ENCODE measurements around the gene CBL.
"Not testable (repeated sequence)": the region's sequence is repeated elsewhere in the genome, so short reads cannot be mapped to it uniquely, and the experiment has no call there.

CBL gene

DNA sequence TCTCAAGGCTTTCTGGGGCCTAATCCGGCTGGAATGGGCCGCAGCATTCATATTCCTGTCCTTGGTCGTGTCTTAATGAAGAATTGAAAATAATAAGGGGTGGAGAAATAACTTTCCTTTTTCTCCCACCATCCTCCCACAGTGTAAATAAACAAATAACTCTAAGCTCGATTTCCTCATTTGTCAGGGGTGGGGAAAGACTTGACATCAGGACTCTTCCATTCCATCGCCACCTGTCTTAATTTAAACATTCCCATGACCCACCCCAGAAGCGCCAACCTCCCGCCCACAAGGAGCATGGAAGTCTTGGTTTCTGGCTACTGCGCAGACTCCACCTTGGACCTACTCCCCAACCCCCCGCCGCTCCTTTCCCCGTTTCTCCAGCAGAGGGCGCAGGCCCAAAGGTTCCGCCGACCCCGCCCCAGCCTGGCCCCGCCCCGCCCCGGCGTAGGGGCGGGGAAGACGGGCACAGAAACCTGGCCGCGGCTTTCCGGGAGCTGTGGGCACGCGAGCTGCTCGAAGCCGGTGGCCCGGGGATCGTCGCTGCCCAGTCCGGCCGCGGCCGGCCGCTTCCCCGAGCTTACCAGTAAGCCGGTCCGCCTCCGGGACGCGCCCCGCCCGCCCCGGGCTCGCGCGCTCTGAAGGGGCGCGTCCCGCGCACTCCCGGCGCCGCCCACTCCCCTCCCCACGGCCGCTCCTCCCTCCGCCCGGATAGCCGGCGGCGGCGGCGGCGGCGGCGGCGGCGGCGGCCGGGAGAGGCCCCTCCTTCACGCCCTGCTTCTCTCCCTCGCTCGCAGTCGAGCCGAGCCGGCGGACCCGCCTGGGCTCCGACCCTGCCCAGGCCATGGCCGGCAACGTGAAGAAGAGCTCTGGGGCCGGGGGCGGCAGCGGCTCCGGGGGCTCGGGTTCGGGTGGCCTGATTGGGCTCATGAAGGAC lies at the start of gene CBL:
CBL (plus strand) TSS at position 766 of the 937 bp plus-strand sequence; CDS start at position 845, 79 bp downstream.
- Histone ChIP-seq H3K27me3 (ENCODE audit: control insufficient read depth, insufficient read depth, low read length) (no peaks in the 10 kb centered on the region), H3K9ac (ENCODE audit: low read depth, low read length) (peak within 1 kb of the TSS; percentile 81), H3K9me3 (ENCODE audit: control insufficient read depth, insufficient read depth, low read length) (no peaks in the 10 kb centered on the region), H3K36me3 (ENCODE audit: control insufficient read depth, insufficient read depth, low read length) (no peaks in the 10 kb centered on the region), H3K4me3 (ENCODE audit: low read depth, low read length) (peak within 1 kb of the TSS; percentile 73), H3K4me1 (ENCODE audit: control insufficient read depth, insufficient read depth, low read length) (peaks cover 12% of the 10 kb centered on the region)

DNA sequence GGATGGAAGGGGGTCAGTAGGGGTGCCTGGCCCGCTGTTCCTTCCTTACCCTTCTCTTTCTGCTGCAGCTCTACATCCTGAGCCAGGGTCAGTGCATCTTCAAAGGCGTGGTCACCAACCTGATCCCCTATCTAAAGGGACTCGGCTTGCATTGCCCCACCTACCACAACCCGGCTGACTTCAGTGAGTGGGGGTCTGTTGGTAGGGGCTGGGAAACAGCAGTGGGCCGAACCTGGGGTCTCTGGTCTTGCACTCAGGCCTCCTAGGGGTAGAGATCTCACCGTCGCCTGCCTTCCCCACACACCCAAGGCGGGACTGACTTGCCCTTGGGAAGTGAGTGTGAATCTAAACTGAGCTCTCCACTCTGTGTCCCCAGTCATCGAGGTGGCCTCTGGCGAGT lies 49.6 kb upstream of the CBL start:
- Histone ChIP-seq H3K36me3 (ENCODE audit: control insufficient read depth, insufficient read depth, low read length) (peaks cover 3% of the 10 kb centered on the region), H3K9me3 (ENCODE audit: control insufficient read depth, insufficient read depth, low read length) (no peaks in the 10 kb centered on the region), H3K4me1 (ENCODE audit: control insufficient read depth, insufficient read depth, low read length) (no peaks in the 10 kb centered on the region), H3K27me3 (ENCODE audit: control insufficient read depth, insufficient read depth, low read length) (peaks cover 2% of the 10 kb centered on the region), H3K4me3 (ENCODE audit: low read depth, low read length) (no peak overlapping the region), H3K9ac (ENCODE audit: low read depth, low read length) (no peak overlapping the region)

DNA sequence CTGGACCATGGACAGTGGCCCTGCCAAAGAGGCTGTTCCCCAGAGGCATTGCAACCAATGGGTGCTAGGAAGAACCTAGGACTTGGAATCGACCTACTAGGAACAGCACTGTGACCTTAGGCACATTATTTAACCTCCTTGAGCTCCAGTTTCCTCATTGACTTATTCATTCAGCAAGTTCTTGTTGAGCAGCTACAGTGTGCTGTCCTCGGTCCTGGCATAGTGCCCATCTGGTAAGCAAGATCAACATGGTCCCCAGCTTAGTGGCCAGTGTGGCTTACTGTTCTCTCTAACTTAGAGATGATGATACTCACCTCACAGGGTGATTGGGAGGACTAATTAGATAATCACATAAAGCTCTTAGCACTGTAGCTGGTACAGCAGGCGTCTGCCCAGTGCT lies 49.1 kb upstream of the CBL start:
- Histone ChIP-seq H3K27me3 (ENCODE audit: control insufficient read depth, insufficient read depth, low read length) (no peaks in the 10 kb centered on the region), H3K9ac (ENCODE audit: low read depth, low read length) (no peak overlapping the region), H3K9me3 (ENCODE audit: control insufficient read depth, insufficient read depth, low read length) (no peaks in the 10 kb centered on the region), H3K4me3 (ENCODE audit: low read depth, low read length) (no peak overlapping the region), H3K36me3 (ENCODE audit: control insufficient read depth, insufficient read depth, low read length) (peaks cover 3% of the 10 kb centered on the region), H3K4me1 (ENCODE audit: control insufficient read depth, insufficient read depth, low read length) (no peaks in the 10 kb centered on the region)

DNA sequence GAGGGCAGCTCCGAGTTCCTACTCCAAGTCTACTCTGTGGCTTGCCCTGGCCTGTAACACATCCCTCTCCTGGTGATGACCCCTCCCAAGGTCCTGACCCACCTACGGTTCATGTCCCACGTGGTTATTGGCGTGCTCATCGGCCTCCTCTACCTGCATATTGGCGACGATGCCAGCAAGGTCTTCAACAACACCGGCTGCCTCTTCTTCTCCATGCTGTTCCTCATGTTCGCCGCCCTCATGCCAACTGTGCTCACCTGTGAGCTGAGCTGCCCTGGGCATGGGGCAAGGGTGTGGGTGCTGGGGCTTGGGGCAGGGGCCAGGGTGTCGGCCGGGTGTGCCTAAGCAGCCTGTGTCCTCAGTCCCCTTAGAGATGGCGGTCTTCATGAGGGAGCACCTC lies 47.7 kb upstream of the CBL start:
- no peaks in the 10 kb centered on the region for H3K27me3 ChIP-seq (ENCODE audit: control insufficient read depth, insufficient read depth, low read length)

DNA sequence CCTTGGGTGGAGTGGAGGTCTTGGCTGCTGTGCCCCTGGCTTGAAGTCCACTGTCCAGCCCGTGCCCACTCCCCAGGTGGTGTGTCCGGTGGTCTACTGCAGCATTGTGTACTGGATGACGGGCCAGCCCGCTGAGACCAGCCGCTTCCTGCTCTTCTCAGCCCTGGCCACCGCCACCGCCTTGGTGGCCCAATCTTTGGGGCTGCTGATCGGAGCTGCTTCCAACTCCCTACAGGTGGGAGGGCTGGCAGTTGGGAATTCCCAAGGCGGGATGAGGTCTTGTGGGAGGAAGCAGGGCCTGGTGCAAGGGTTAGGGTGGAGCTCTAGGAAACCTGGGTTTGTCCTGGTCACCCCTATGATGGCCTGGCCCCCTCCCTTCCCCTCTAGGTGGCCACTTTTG lies 46.0 kb upstream of the CBL start:
- H3K9ac ChIP-seq (ENCODE audit: low read depth, low read length), result no peak overlapping the region
- H3K4me3 ChIP-seq (ENCODE audit: low read depth, low read length), result no peak overlapping the region
- H3K27me3 ChIP-seq (ENCODE audit: control insufficient read depth, insufficient read depth, low read length), result no peaks in the 10 kb centered on the region
- no peaks in the 10 kb centered on the region for H3K4me1 ChIP-seq (ENCODE audit: control insufficient read depth, insufficient read depth, low read length)
- no peaks in the 10 kb centered on the region for H3K9me3 ChIP-seq (ENCODE audit: control insufficient read depth, insufficient read depth, low read length)
- H3K36me3 ChIP-seq (ENCODE audit: control insufficient read depth, insufficient read depth, low read length), result peaks cover 3% of the 10 kb centered on the region

More for the DNA sequence above, 47.7 kb upstream of the CBL start:
- no peak overlapping the region for H3K9ac ChIP-seq (ENCODE audit: low read depth, low read length)
- H3K4me3 ChIP-seq (ENCODE audit: low read depth, low read length), result no peak overlapping the region
- no peaks in the 10 kb centered on the region for H3K9me3 ChIP-seq (ENCODE audit: control insufficient read depth, insufficient read depth, low read length)
- no peaks in the 10 kb centered on the region for H3K4me1 ChIP-seq (ENCODE audit: control insufficient read depth, insufficient read depth, low read length)
- peaks cover 3% of the 10 kb centered on the region for H3K36me3 ChIP-seq (ENCODE audit: control insufficient read depth, insufficient read depth, low read length)

DNA sequence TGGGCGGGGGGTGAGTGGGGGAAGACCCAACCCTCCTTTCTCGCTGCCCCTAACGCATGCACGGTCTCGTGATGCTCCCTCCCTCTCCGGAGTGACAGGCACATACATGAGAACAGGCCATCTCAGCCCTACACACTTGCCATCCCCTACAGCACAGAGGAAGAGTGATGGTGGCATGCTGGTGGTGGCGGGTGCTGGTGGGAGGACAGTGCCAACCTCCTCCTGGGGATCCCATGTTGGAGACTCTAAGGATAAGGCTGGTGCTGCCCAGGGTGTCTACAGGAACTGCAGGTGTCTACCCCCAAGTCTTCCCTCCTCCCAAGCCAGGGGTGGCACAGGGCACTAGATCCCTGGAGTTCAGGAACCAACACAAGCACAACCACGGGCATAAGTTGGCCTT lies 44.3 kb upstream of the CBL start:
- Histone ChIP-seq H3K36me3 (ENCODE audit: control insufficient read depth, insufficient read depth, low read length) (peaks cover 3% of the 10 kb centered on the region), H3K4me1 (ENCODE audit: control insufficient read depth, insufficient read depth, low read length) (peaks cover 3% of the 10 kb centered on the region), H3K9ac (ENCODE audit: low read depth, low read length) (no peak overlapping the region), H3K27me3 (ENCODE audit: control insufficient read depth, insufficient read depth, low read length) (no peaks in the 10 kb centered on the region), H3K9me3 (ENCODE audit: control insufficient read depth, insufficient read depth, low read length) (no peaks in the 10 kb centered on the region), H3K4me3 (ENCODE audit: low read depth, low read length) (no peak overlapping the region)

- H3K4me1 ChIP-seq (ENCODE audit: control insufficient read depth, insufficient read depth, low read length), result peaks cover 8% of the 10 kb centered on the region
- H3K36me3 ChIP-seq (ENCODE audit: control insufficient read depth, insufficient read depth, low read length), result no peaks in the 10 kb centered on the region
- H3K4me3 ChIP-seq (ENCODE audit: low read depth, low read length), result no peak overlapping the region
- no peak overlapping the region for H3K9ac ChIP-seq (ENCODE audit: low read depth, low read length)
- H3K9me3 ChIP-seq (ENCODE audit: control insufficient read depth, insufficient read depth, low read length), result no peaks in the 10 kb centered on the region
- H3K27me3 ChIP-seq (ENCODE audit: control insufficient read depth, insufficient read depth, low read length), result no peaks in the 10 kb centered on the region
Measured at GRCh38 chr11:119166368-119167076, 39.6 kb upstream of the CBL start.

- not testable (repeated sequence) for H3K9me3 ChIP-seq (ENCODE audit: control insufficient read depth, insufficient read depth, low read length); H3K4me1 ChIP-seq (ENCODE audit: control insufficient read depth, insufficient read depth, low read length); H3K4me3 ChIP-seq (ENCODE audit: low read depth, low read length); H3K9ac ChIP-seq (ENCODE audit: low read depth, low read length); H3K36me3 ChIP-seq (ENCODE audit: control insufficient read depth, insufficient read depth, low read length); H3K27me3 ChIP-seq (ENCODE audit: control insufficient read depth, insufficient read depth, low read length)
Measured at GRCh38 chr11:119167077-119167458, 39.1 kb upstream of the CBL start.

GRCh38 chr11:119167933-119168332 lies 38.2 kb upstream of the CBL start:
- H3K9ac ChIP-seq (ENCODE audit: low read depth, low read length), result no peak overlapping the region
- H3K36me3 ChIP-seq (ENCODE audit: control insufficient read depth, insufficient read depth, low read length), result no peaks in the 10 kb centered on the region
- H3K4me3 ChIP-seq (ENCODE audit: low read depth, low read length), result no peak overlapping the region
- no peaks in the 10 kb centered on the region for H3K9me3 ChIP-seq (ENCODE audit: control insufficient read depth, insufficient read depth, low read length)
- H3K4me1 ChIP-seq (ENCODE audit: control insufficient read depth, insufficient read depth, low read length), result peaks cover 8% of the 10 kb centered on the region
- no peaks in the 10 kb centered on the region for H3K27me3 ChIP-seq (ENCODE audit: control insufficient read depth, insufficient read depth, low read length)

- Histone ChIP-seq H3K36me3 (ENCODE audit: control insufficient read depth, insufficient read depth, low read length) (peaks cover 3% of the 10 kb centered on the region), H3K4me1 (ENCODE audit: control insufficient read depth, insufficient read depth, low read length) (peaks cover 8% of the 10 kb centered on the region), H3K9me3 (ENCODE audit: control insufficient read depth, insufficient read depth, low read length) (no peaks in the 10 kb centered on the region), H3K4me3 (ENCODE audit: low read depth, low read length) (peak within 1 kb of the TSS; percentile 84), H3K9ac (ENCODE audit: low read depth, low read length) (peak within 1 kb of the TSS; percentile 81), H3K27me3 (ENCODE audit: control insufficient read depth, insufficient read depth, low read length) (no peaks in the 10 kb centered on the region)
Measured at GRCh38 chr11:119168471-119169281, 37.5 kb upstream of the CBL start, which contains the start of gene NLRX1. TSS of gene NLRX1 (plus strand) at chr11:119168725. CDS start at chr11:119171404, 2,679 bp downstream.

GRCh38 chr11:119169282-119169719 lies 36.8 kb upstream of the CBL start:
- H3K4me1 ChIP-seq (ENCODE audit: control insufficient read depth, insufficient read depth, low read length), result peaks cover 8% of the 10 kb centered on the region
- H3K36me3 ChIP-seq (ENCODE audit: control insufficient read depth, insufficient read depth, low read length), result peaks cover 7% of the 10 kb centered on the region
- H3K27me3 ChIP-seq (ENCODE audit: control insufficient read depth, insufficient read depth, low read length), result no peaks in the 10 kb centered on the region
- peak overlapping the region; percentile 84 for H3K4me3 ChIP-seq (ENCODE audit: low read depth, low read length)
- H3K9ac ChIP-seq (ENCODE audit: low read depth, low read length), result peak overlapping the region; percentile 81
- H3K9me3 ChIP-seq (ENCODE audit: control insufficient read depth, insufficient read depth, low read length), result no peaks in the 10 kb centered on the region
